ENCODE results near the gene CUEDC1.

DNA sequence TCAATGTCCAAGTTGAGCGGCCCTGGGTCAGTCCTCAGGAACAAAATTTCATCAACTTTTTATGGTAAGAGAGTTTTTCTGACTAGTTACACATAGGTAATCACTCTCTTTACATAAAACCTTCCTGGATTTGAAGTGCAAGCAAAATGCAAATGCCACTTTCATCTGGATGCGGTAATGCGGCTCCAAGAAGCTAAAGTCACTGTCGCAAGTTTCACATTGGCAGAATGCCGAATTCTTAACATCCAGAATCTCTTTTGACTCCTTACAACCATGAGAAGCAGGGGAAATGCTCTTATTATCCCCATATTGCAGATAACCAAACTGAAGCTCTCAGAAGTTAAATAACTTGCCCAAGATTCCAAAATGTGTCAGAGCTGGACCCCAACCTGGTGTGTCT lies 135.3 kb downstream of the CUEDC1 start:
- TF ChIP-seq POLR2A (IDR thresholded peaks at IDR 0.05) (no peak), CTCF (IDR thresholded peaks at IDR 0.05) (no peak)

Measured in lower leg skin (tissue), 3 donors.